ENCODE data around the gene ZNF143. TPM values are rescaled to one million over a fixed set of nuclear protein-coding genes. Genes with fewer than 3 reads are reported as not detected.
A peak's percentile ranks its signal among the peaks of the same experiment; 100 is the strongest.

Gene ZNF143
- total RNA-seq, 2 donors from 2014 or later: 34.6 to 44.4 TPM

GRCh38 chr11:9568161-9568853 is 107.5 kb downstream of the ZNF143 start:
- H3K9me3 Mint-ChIP-seq: no peaks in the 10 kb centered on the region
- no peaks in the 10 kb centered on the region for H3K27me3 ChIP-seq (ENCODE audit: control insufficient read depth, insufficient read depth, low read length, poor library complexity, severe bottlenecking)
- 69 to 70% methylated on average over 8 of the region's 8 CpGs for WGBS, 2 experiments (ENCODE audit: insufficient coverage in 1 of 2, insufficient read length in 1 of 2)
- peak overlapping the region; percentile 53 for H3K9ac ChIP-seq (ENCODE audit: extremely low read depth, low read length, poor library complexity, severe bottlenecking)
- no peak for DNase-seq
- no peaks in the 10 kb centered on the region for H3K36me3 ChIP-seq (ENCODE audit: control insufficient read depth, insufficient read depth, low read length)
- peaks cover 11% of the 10 kb centered on the region for H3K4me1 ChIP-seq (ENCODE audit: control insufficient read depth, insufficient read depth, low read length)
- H3K4me1 Mint-ChIP-seq: peaks cover 49% of the 10 kb centered on the region
- H3K27ac ChIP-seq (ENCODE audit: low read depth, low read length): peak overlapping the region; percentile 94
- H3K27ac Mint-ChIP-seq: peak overlapping the region; percentile 89
- H3K9me3 ChIP-seq (ENCODE audit: control insufficient read depth, low read length): no peaks in the 10 kb centered on the region
- H3K36me3 Mint-ChIP-seq (ENCODE audit: low read depth): no peaks in the 10 kb centered on the region
- H3K4me3 ChIP-seq (ENCODE audit: low read length): peak overlapping the region; percentile 47
- H3K27me3 Mint-ChIP-seq (ENCODE audit: insufficient read depth): peaks cover 3% of the 10 kb centered on the region
- no peak for TF ChIP-seq CTCF (conservative IDR thresholded peaks at IDR 0.05)
- H3K4me3 Mint-ChIP-seq: peak overlapping the region; percentile 40

GRCh38 chr11:9568854-9569587 is 108.2 kb downstream of the ZNF143 start:
- H3K9me3 Mint-ChIP-seq: no peaks in the 10 kb centered on the region
- peaks cover 49% of the 10 kb centered on the region for H3K4me1 Mint-ChIP-seq
- H3K9ac ChIP-seq (ENCODE audit: extremely low read depth, low read length, poor library complexity, severe bottlenecking): peak overlapping the region; percentile 53
- H3K36me3 ChIP-seq (ENCODE audit: control insufficient read depth, insufficient read depth, low read length): no peaks in the 10 kb centered on the region
- H3K27me3 ChIP-seq (ENCODE audit: control insufficient read depth, insufficient read depth, low read length, poor library complexity, severe bottlenecking): no peaks in the 10 kb centered on the region
- peak overlapping the region; percentile 89 for H3K27ac Mint-ChIP-seq
- H3K27me3 Mint-ChIP-seq (ENCODE audit: insufficient read depth): peaks cover 3% of the 10 kb centered on the region
- H3K27ac ChIP-seq (ENCODE audit: low read depth, low read length): peak overlapping the region; percentile 94
- no peaks in the 10 kb centered on the region for H3K9me3 ChIP-seq (ENCODE audit: control insufficient read depth, low read length)
- peak overlapping the region; percentile 47 for H3K4me3 ChIP-seq (ENCODE audit: low read length)
- H3K4me3 Mint-ChIP-seq: peak overlapping the region; percentile 40
- 58 to 60% methylated on average over 2 to 7 of the region's 7 CpGs for WGBS, 2 experiments (ENCODE audit: insufficient coverage in 1 of 2, insufficient read length in 1 of 2)
- H3K36me3 Mint-ChIP-seq (ENCODE audit: low read depth): no peaks in the 10 kb centered on the region
- DNase-seq: peak; percentile 84
- peaks cover 11% of the 10 kb centered on the region for H3K4me1 ChIP-seq (ENCODE audit: control insufficient read depth, insufficient read depth, low read length)
- no peak for TF ChIP-seq CTCF (conservative IDR thresholded peaks at IDR 0.05)

GRCh38 chr11:9569588-9570164 is 108.9 kb downstream of the ZNF143 start:
- Histone ChIP-seq H3K9ac (ENCODE audit: extremely low read depth, low read length, poor library complexity, severe bottlenecking) (peak overlapping the region; percentile 53), H3K27ac (ENCODE audit: low read depth, low read length) (peak overlapping the region; percentile 94), H3K36me3 (ENCODE audit: control insufficient read depth, insufficient read depth, low read length) (no peaks in the 10 kb centered on the region), H3K4me3 (ENCODE audit: low read length) (peak overlapping the region; percentile 47), H3K27me3 (ENCODE audit: control insufficient read depth, insufficient read depth, low read length, poor library complexity, severe bottlenecking) (no peaks in the 10 kb centered on the region), H3K4me1 (ENCODE audit: control insufficient read depth, insufficient read depth, low read length) (peaks cover 11% of the 10 kb centered on the region), H3K9me3 (ENCODE audit: control insufficient read depth, low read length) (no peaks in the 10 kb centered on the region)
- H3K4me3 Mint-ChIP-seq: peak overlapping the region; percentile 40
- TF ChIP-seq CTCF (conservative IDR thresholded peaks at IDR 0.05): no peak
- no peaks in the 10 kb centered on the region for H3K36me3 Mint-ChIP-seq (ENCODE audit: low read depth)
- H3K27ac Mint-ChIP-seq: peak overlapping the region; percentile 89
- H3K27me3 Mint-ChIP-seq (ENCODE audit: insufficient read depth): peaks cover 3% of the 10 kb centered on the region
- H3K9me3 Mint-ChIP-seq: no peaks in the 10 kb centered on the region
- H3K4me1 Mint-ChIP-seq: peaks cover 49% of the 10 kb centered on the region
- DNase-seq: no peak
- WGBS, 2 experiments (ENCODE audit: insufficient coverage in 1 of 2, insufficient read length in 1 of 2): 80 to 87% methylated on average over 1 to 5 of the region's 5 CpGs
